Epithelial cell of proximal tubule (primary cell): Measurements from ENCODE around the gene MOSMO. TPM values are rescaled to one million over a fixed set of nuclear protein-coding genes. Genes with fewer than 3 reads are reported as not detected.

Experiments used
- DNase-seq: peaks from one replicate; pipeline ENCODE4 v3.0.0-alpha.2; 2011; ENCODE audit warnings: low read depth
- H3K4me3 ChIP-seq: 2 replicates; pipeline ENCODE4 v1.5.1; 2011; ENCODE audit warnings: low read depth, mild to moderate bottlenecking, low read length
- CTCF ChIP-seq: conservative IDR thresholded peaks from 2 replicates; pipeline ENCODE4 v1.5.1; 2012; ENCODE audit warnings: low read depth, mild to moderate bottlenecking, low read length
- total RNA-seq: library from RNA; depleted of rRNA; stranded (reverse); fragments of >200 nt; gene quantifications from 2 replicates; pipeline ENCODE4 v1.2.3, GENCODE V29; 2015

MOSMO gene
- total RNA-seq, 1 donor from 2014 or later: 2.4 TPM

- DNase-seq: no peak
- no peak for TF ChIP-seq CTCF
Measured at GRCh38 chr16:22054847-22055590, 47.1 kb downstream of the MOSMO start.

GRCh38 chr16:22055881-22056280 is 48.0 kb downstream of the MOSMO start:
- peak; percentile 24 for TF ChIP-seq CTCF
- H3K4me3 ChIP-seq: no peak overlapping the region
- DNase-seq: no peak

More at GRCh38 chr16:22054847-22055590, 47.1 kb downstream of the MOSMO start:
- no peak overlapping the region for H3K4me3 ChIP-seq

- no peak for TF ChIP-seq CTCF
- DNase-seq: no peak
- no peak overlapping the region for H3K4me3 ChIP-seq
Measured at GRCh38 chr16:22063888-22064467, 56.1 kb downstream of the MOSMO start.

- H3K4me3 ChIP-seq: no peak overlapping the region
- DNase-seq: no peak
- TF ChIP-seq CTCF: no peak
Measured at GRCh38 chr16:22065252-22065651, 57.3 kb downstream of the MOSMO start.

- DNase-seq: no peak
- H3K4me3 ChIP-seq: peak overlapping the region; percentile 10
- no peak for TF ChIP-seq CTCF
Measured at GRCh38 chr16:22070361-22071330, 62.7 kb downstream of the MOSMO start.

- TF ChIP-seq CTCF: no peak
- DNase-seq: no peak
- H3K4me3 ChIP-seq: no peak overlapping the region
Measured at GRCh38 chr16:22071331-22071910, 63.5 kb downstream of the MOSMO start.
